HepG2 (cell line): ENCODE measurements around the gene ALLC. TPM values are rescaled to one million over a fixed set of nuclear protein-coding genes. Genes with fewer than 3 reads are reported as not detected.

Experiments used
- ATAC-seq: fragments of 200-7000 bp; cut with Tn5 transposase; 3 replicates; pipeline ENCODE4 v1.9.1; 2020; ENCODE audit warnings: mild to moderate bottlenecking, moderate library complexity
- BruUV-seq: library from RNA; stranded (reverse); fragments of 400-500 nt; replicated peaks from 2 replicates; lab custom pipeline; 2021; lab: Mats Ljungman, UMichigan
- CTCF ChIA-PET: fragments of 300-600 bp; formaldehyde crosslinking; extraction: SDS; loops from one replicate; lab custom pipeline; 2021; ENCODE audit warnings: low total read pairs, inconsistent platforms, low intra/inter-chr PET ratio; lab: Yijun Ruan, JAX
- POLR2A ChIA-PET: fragments of 350-600 bp; sonication (Branson Sonifier 250); formaldehyde crosslinking; loops from one replicate; lab custom pipeline; 2020; ENCODE audit warnings: antibody characterized with exemption, inconsistent platforms; lab: Yijun Ruan, JAX
- DNase-seq: peaks from one replicate; pipeline ENCODE4 v3.0.0-alpha.2; 2015; ENCODE audit warnings: low spot score
- FAIRE-seq: peaks from 3 replicates; lab custom pipeline; 2011; peaks lifted over from hg19 to GRCh38; lab: Jason Lieb, UNC
- H2AFZ ChIP-seq: one replicate; pipeline ENCODE4 v1.6.1; 2011; ENCODE audit warnings: low read length, inconsistent platforms
- H3K27ac ChIP-seq: fragments of 300-600 bp; 3 replicates; pipeline ENCODE4 v1.8.0; 2011; ENCODE audit warnings: mixed run types, mild to moderate bottlenecking, mixed read lengths, low read length, inconsistent platforms; ENCODE audit not compliant: insufficient read depth; ENCODE audit errors: extremely low read length
- H3K27me3 ChIP-seq, 2 experiments: fragments of 200-600 bp in 1 of 2; 2 replicates in 1 of 2; 3 replicates in 1 of 2; pipeline versions ENCODE4 v1.6.0 to v1.8.0; 2011; ENCODE audit warnings: low read length in 2 of 2, mild to moderate bottlenecking in 2 of 2, moderate library complexity in 2 of 2, inconsistent platforms in 1 of 2; ENCODE audit not compliant: insufficient read depth in 2 of 2, control insufficient read depth in 1 of 2
- H3K36me3 ChIP-seq, 2 experiments: fragments of 200-600 bp in 1 of 2; replicated peaks in 1 of 2; 2 replicates in 1 of 2; 3 replicates in 1 of 2; pipeline versions ENCODE4 v1.5.1 to v1.8.0; 2011; ENCODE audit warnings: low read length in 2 of 2, inconsistent platforms in 1 of 2; ENCODE audit not compliant: insufficient read depth in 2 of 2, control insufficient read depth in 1 of 2
- H3K4me1 ChIP-seq: 2 replicates; pipeline ENCODE4 v1.5.1; 2012; ENCODE audit warnings: low read length, inconsistent platforms; ENCODE audit not compliant: insufficient read depth
- H3K4me2 ChIP-seq: 2 replicates; pipeline ENCODE4 v1.6.0; 2011; ENCODE audit warnings: low read depth, low read length, inconsistent platforms
- H3K4me3 ChIP-seq, 3 experiments: fragments of 200-600 bp in 1 of 3; sonication (generic), shearing (Covaris generic) in 1 of 3; replicated peaks in 1 of 3; 2 replicates each; pipeline ENCODE4 v1.5.1; 2011 to 2016; ENCODE audit warnings: low read length in 3 of 3, inconsistent platforms in 2 of 3, low read depth in 2 of 3, mild to moderate bottlenecking in 2 of 3, control low read depth in 1 of 3, mixed read lengths in 1 of 3; ENCODE audit not compliant: insufficient read depth in 1 of 3
- H3K79me2 ChIP-seq: one replicate; pipeline ENCODE4 v1.6.1; 2011; ENCODE audit warnings: low read length, inconsistent platforms; ENCODE audit not compliant: insufficient read depth
- H3K9ac ChIP-seq: 2 replicates; pipeline ENCODE4 v1.6.0; 2011; ENCODE audit warnings: mild to moderate bottlenecking, low read depth, low read length, inconsistent platforms; ENCODE audit not compliant: insufficient read depth
- H3K9me3 ChIP-seq: 2 replicates; pipeline ENCODE4 v1.5.1; 2012; ENCODE audit warnings: mild to moderate bottlenecking, low read length
- H4K20me1 ChIP-seq: 2 replicates; pipeline ENCODE4 v1.6.0; 2011; ENCODE audit warnings: inconsistent platforms, mild to moderate bottlenecking, low read length, moderate library complexity; ENCODE audit not compliant: insufficient read depth
- FOXM1 ChIP-seq: sonication (generic); formaldehyde crosslinking; IDR thresholded peaks from 2 replicates; pipeline ENCODE4 v1.5.0; 2020; ENCODE audit warnings: missing genetic modification reagents
- MLLT10 ChIP-seq: sonication (generic); formaldehyde crosslinking; IDR thresholded peaks from 2 replicates; pipeline ENCODE4 v1.4.0; 2020; ENCODE audit warnings: missing genetic modification reagents
- ZNF138 ChIP-seq: sonication (generic); formaldehyde crosslinking; IDR thresholded peaks from 2 replicates; pipeline ENCODE4 v1.5.0; 2020; ENCODE audit warnings: mild to moderate bottlenecking, low read depth, missing genetic modification reagents
- WGBS: methylation state at CpG from one replicate; pipeline ENCODE4 v1.1.6; 2017; ENCODE audit warnings: low lambda C conversion rate; 5-methylcytosine and 5-hydroxymethylcytosine counted together
- in situ Hi-C: cut with HindIII; loops from 2 replicates; pipeline ENCODE4 v1.10.0; 2017; ENCODE audit warnings: low pct_unique_long_range_greater_than_20kb; ENCODE audit not compliant: extremely low pct_ligation_motif_present
- intact Hi-C: fragments of 100-400 bp; cut with micrococcal nuclease; formaldehyde crosslinking; loops from one replicate; pipeline ENCODE4 v1.10.0; 2022; ENCODE audit not compliant: unreplicated experiment
- polyA plus RNA-seq, 8 experiments: library from polyadenylated mRNA; depleted of rRNA in 3 of 8; stranded (reverse) in 7 of 8; unstranded in 1 of 8; fragments of >200 nt; fragmentation: Illumina TruSeq in 4 of 8; extraction: Trizol in 4 of 8; gene quantifications; 2 replicates each; pipeline versions ENCODE4 v1.2.1 to v1.2.3, GENCODE V29; 2011 to 2016; ENCODE audit warnings: low read depth in 4 of 8, missing spikeins in 1 of 8, mixed read lengths in 1 of 8; ENCODE audit not compliant: insufficient read depth in 1 of 8
- total RNA-seq, 5 experiments: library from RNA; depleted of rRNA; stranded (reverse); fragments of >200 nt; fragmentation: Illumina TruSeq; extraction: Trizol; gene quantifications; 2 replicates each; pipeline ENCODE4 v1.2.3, GENCODE V29; 2016; ENCODE audit warnings: low read depth in 1 of 5
- TF ChIP-seq, protein P1 (sequence below): sonication (generic); formaldehyde crosslinking; IDR thresholded peaks from 2 replicates; pipeline ENCODE4 v1.4.0; 2020; ENCODE audit warnings: mild to moderate bottlenecking, missing genetic modification reagents, borderline replicate concordance
- TF ChIP-seq, protein P2 (sequence below): sonication (generic); formaldehyde crosslinking; IDR thresholded peaks from 2 replicates; pipeline ENCODE4 v1.9.0; 2021; ENCODE audit warnings: missing genetic modification reagents, mild to moderate bottlenecking, borderline replicate concordance
- TF ChIP-seq, protein P3 (sequence below): IDR thresholded peaks from 2 replicates; pipeline ENCODE4 v1.6.1; 2012; ENCODE audit warnings: low read depth, low read length, improper control_type of control experiment

Gene ALLC
- total and polyA plus RNA-seq, 2 of the 13 experiments (the other 11 are each of a cell fraction or from before 2014, with no cell fraction given), result 0.08 to 0.11 TPM

DNA sequence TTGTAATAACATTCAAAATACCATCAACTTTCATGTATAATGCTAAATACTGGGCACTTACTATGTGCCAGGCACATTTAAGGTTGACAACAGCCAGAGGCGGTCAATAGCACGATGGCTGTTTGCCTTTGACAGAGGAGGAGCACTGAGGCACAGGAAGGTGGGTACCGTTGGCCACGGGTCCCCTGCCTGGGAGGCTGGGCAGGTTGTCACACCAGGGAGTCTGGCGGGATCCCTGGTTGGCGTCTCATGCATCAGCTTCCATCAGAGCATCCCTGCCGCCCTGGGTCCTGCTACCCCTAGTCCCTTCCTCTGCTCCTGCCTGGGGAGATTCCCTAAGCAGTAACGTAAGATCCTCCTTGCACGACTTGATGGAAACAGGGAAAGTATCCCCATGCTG lies 19.4 kb downstream of the ALLC start:
- BruUV-seq, result no TSS peak
- Histone ChIP-seq H3K36me3 (no peaks in the 10 kb centered on the region), H4K20me1 (no peaks in the 10 kb centered on the region), H3K27me3 (peaks cover 3 to 34% of the 10 kb centered on the region in 2 experiments; a peak in 3 of 5 replicates), H3K79me2 (no peaks in the 10 kb centered on the region), H2AFZ (no peak overlapping the region), H3K4me3 (no peak overlapping the region), H3K27ac (no peak overlapping the region), H3K4me2 (no peak overlapping the region), H3K9me3 (no peaks in the 10 kb centered on the region), H3K9ac (no peak overlapping the region), H3K4me1 (peaks cover 13% of the 10 kb centered on the region)
- 63% methylated on average over 7 of the region's 9 CpGs for WGBS
- in situ Hi-C loops (no loop called here), intact Hi-C loops (no loop called here)
- DNase-seq, result no peak
- TF ChIP-seq MLLT10 (CRISPR knock-in tag), result no peak
- no peak for TF ChIP-seq ZNF138 (CRISPR knock-in tag)
- no peak for TF ChIP-seq FOXM1 (CRISPR knock-in tag)
- TF ChIP-seq, protein P1, sequence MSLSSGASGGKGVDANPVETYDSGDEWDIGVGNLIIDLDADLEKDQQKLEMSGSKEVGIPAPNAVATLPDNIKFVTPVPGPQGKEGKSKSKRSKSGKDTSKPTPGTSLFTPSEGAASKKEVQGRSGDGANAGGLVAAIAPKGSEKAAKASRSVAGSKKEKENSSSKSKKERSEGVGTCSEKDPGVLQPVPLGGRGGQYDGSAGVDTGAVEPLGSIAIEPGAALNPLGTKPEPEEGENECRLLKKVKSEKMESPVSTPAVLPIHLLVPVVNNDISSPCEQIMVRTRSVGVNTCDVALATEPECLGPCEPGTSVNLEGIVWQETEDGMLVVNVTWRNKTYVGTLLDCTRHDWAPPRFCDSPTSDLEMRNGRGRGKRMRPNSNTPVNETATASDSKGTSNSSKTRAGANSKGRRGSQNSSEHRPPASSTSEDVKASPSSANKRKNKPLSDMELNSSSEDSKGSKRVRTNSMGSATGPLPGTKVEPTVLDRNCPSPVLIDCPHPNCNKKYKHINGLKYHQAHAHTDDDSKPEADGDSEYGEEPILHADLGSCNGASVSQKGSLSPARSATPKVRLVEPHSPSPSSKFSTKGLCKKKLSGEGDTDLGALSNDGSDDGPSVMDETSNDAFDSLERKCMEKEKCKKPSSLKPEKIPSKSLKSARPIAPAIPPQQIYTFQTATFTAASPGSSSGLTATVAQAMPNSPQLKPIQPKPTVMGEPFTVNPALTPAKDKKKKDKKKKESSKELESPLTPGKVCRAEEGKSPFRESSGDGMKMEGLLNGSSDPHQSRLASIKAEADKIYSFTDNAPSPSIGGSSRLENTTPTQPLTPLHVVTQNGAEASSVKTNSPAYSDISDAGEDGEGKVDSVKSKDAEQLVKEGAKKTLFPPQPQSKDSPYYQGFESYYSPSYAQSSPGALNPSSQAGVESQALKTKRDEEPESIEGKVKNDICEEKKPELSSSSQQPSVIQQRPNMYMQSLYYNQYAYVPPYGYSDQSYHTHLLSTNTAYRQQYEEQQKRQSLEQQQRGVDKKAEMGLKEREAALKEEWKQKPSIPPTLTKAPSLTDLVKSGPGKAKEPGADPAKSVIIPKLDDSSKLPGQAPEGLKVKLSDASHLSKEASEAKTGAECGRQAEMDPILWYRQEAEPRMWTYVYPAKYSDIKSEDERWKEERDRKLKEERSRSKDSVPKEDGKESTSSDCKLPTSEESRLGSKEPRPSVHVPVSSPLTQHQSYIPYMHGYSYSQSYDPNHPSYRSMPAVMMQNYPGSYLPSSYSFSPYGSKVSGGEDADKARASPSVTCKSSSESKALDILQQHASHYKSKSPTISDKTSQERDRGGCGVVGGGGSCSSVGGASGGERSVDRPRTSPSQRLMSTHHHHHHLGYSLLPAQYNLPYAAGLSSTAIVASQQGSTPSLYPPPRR, result no peak
- TF ChIP-seq, protein P2, sequence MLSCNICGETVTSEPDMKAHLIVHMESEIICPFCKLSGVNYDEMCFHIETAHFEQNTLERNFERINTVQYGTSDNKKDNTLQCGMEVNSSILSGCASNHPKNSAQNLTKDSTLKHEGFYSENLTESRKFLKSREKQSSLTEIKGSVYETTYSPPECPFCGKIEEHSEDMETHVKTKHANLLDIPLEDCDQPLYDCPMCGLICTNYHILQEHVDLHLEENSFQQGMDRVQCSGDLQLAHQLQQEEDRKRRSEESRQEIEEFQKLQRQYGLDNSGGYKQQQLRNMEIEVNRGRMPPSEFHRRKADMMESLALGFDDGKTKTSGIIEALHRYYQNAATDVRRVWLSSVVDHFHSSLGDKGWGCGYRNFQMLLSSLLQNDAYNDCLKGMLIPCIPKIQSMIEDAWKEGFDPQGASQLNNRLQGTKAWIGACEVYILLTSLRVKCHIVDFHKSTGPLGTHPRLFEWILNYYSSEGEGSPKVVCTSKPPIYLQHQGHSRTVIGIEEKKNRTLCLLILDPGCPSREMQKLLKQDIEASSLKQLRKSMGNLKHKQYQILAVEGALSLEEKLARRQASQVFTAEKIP (CRISPR knock-in tag), result no peak
- TF ChIP-seq, protein P3, sequence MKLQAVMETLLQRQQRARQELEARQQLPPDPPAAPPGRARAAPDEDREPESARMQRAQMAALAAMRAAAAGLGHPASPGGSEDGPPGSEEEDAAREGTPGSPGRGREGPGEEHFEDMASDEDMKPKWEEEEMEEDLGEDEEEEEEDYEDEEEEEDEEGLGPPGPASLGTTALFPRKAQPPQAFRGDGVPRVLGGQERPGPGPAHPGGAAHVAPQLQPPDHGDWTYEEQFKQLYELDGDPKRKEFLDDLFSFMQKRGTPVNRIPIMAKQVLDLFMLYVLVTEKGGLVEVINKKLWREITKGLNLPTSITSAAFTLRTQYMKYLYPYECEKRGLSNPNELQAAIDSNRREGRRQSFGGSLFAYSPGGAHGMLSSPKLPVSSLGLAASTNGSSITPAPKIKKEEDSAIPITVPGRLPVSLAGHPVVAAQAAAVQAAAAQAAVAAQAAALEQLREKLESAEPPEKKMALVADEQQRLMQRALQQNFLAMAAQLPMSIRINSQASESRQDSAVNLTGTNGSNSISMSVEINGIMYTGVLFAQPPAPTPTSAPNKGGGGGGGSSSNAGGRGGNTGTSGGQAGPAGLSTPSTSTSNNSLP, result no peak
- no peak for FAIRE-seq
- no peak for ATAC-seq
- ChIA-PET CTCF (no interaction called here), POLR2A (no interaction called here)
